Measurements from ENCODE around the gene MC4R. TPM values are rescaled to one million over a fixed set of nuclear protein-coding genes. Genes with fewer than 3 reads are reported as not detected.

Gene MC4R
- total RNA-seq, 1 donor from 2014 or later, result 0.19 TPM

GRCh38 chr18:60327880-60328279 is 44.7 kb downstream of the MC4R start:
- Mint-ChIP-seq H3K4me3 (no peak overlapping the region), H3K4me1 (no peaks in the 10 kb centered on the region), H3K27ac (ENCODE audit: unreplicated experiment) (no peak overlapping the region), H3K9me3 (peaks cover 2% of the 10 kb centered on the region), H3K36me3 (ENCODE audit: low read depth) (no peaks in the 10 kb centered on the region), H3K27me3 (ENCODE audit: low read depth) (no peaks in the 10 kb centered on the region)
- no peak for DNase-seq (ENCODE audit: low read depth, low spot score)
- no peak for TF ChIP-seq CTCF (conservative IDR thresholded peaks at IDR 0.05)

GRCh38 chr18:60322591-60322990 is 50.0 kb downstream of the MC4R start:
- Mint-ChIP-seq H3K9me3 (peaks cover 8% of the 10 kb centered on the region), H3K36me3 (ENCODE audit: low read depth) (no peaks in the 10 kb centered on the region), H3K27ac (ENCODE audit: unreplicated experiment) (no peak overlapping the region), H3K27me3 (ENCODE audit: low read depth) (no peaks in the 10 kb centered on the region), H3K4me3 (no peak overlapping the region), H3K4me1 (no peaks in the 10 kb centered on the region)
- TF ChIP-seq CTCF (conservative IDR thresholded peaks at IDR 0.05), result no peak
- DNase-seq (ENCODE audit: low read depth, low spot score), result no peak
